ENCODE data around the gene CCDC174. TPM values are rescaled to one million over a fixed set of nuclear protein-coding genes. Genes with fewer than 3 reads are reported as not detected.

CCDC174 gene
- 10 to 100 TPM in 7 of 9 donors, 1 to 10 TPM in 2; 8.7 to 16.1 (median 11.7) TPM for total RNA-seq
- polyA plus RNA-seq, result 10 to 100 TPM in 1 of 2 donors, 1 to 10 TPM in 1; 9.2 to 13.2 TPM
- long read RNA-seq, donor 1, partial matches to known transcripts, result 5 of 11 reads
- long read RNA-seq, donor 1, other reads (novel, unspliced or antisense), result 3 of 11 reads
- long read RNA-seq, donor 2, partial matches to known transcripts, result 6 of 16 reads
- long read RNA-seq, donor 2, other reads (novel, unspliced or antisense), result 3 of 16 reads
- long read RNA-seq, donor 3, partial matches to known transcripts, result 7 of 11 reads
- long read RNA-seq, donor 3, other reads (novel, unspliced or antisense), result 1 of 11 reads

GRCh38 chr3:14651440-14652251 lies at the start of gene CCDC174:
TSS of gene CCDC174 (plus strand) at chr3:14651762. CDS start at chr3:14651837, 75 bp downstream.
- Histone ChIP-seq H3K27ac (peak within 1 kb of the TSS; percentile 58 to 96 (median 90)), H3K27me3 (no peaks in the 10 kb centered on the region), H3K9me3 (no peaks in the 10 kb centered on the region), H3K4me1 (peaks cover 0 to 43% (median 32%) of the 10 kb centered on the region in 12 donors), H3K4me3 (peak within 1 kb of the TSS; percentile 59 to 93 (median 81)), H3K36me3 (peaks cover 0 to 31% (median 26%) of the 10 kb centered on the region in 9 donors)
- ATAC-seq (peak; percentile 98 to 99 (median 98)), DNase-seq (peak; percentile 92 to 97 (median 96))
- peak in 1 of 2 donors; percentile 74 for TF ChIP-seq POLR2A (IDR thresholded peaks at IDR 0.05)
- TF ChIP-seq CTCF (IDR thresholded peaks at IDR 0.05), result peak in 1 of 12 donors; percentile 15
- intact Hi-C loops (cut with DNase I), result loop anchor here in 6 of 10 donors (1.0 to 10.0 kb wide), 4 partner anchors 144 to 474 kb away; partner anchors contain the start of genes RBSN (in 4 of the 6), LSM3 (in 3 of the 6) and XPC (in 3 of the 6)
- WGBS, 4 donors, result 0 to 1% (median 1%) methylated on average over 46 to 47 of the region's 47 CpGs

- WGBS, 4 donors, result 2 to 3% (median 2%) methylated on average over 28 to 66 of the region's 66 CpGs
- peaks cover 0 to 17% (median 0%) of the 10 kb centered on the region in 12 donors for H3K4me1 ChIP-seq
- H3K27me3 ChIP-seq, result peaks cover 16 to 72% (median 27%) of the 10 kb centered on the region in 9 donors
- intact Hi-C loops (cut with DNase I), result loop anchor here in 1 of 10 donors (10.0 kb wide), 2 partner anchors 47 to 87 kb away; no protein-coding TSS in a partner anchor
- H3K27ac ChIP-seq, result no peak overlapping the region
- peak in 1 of 4 donors; percentile 19 for ATAC-seq
- TF ChIP-seq POLR2A (IDR thresholded peaks at IDR 0.05) (no peak), CTCF (IDR thresholded peaks at IDR 0.05) (peak in 1 of 12 donors; percentile 13)
- no peak for DNase-seq
- peak overlapping the region in 10 of 12 donors; percentile 19 to 48 (median 34) for H3K4me3 ChIP-seq
- H3K9me3 ChIP-seq, result no peaks in the 10 kb centered on the region
- no peaks in the 10 kb centered on the region for H3K36me3 ChIP-seq
Measured at GRCh38 chr3:14602006-14602803, 49.4 kb upstream of the CCDC174 start.

GRCh38 chr3:14602804-14603644 lies 48.5 kb upstream of the CCDC174 start:
- no peaks in the 10 kb centered on the region for H3K36me3 ChIP-seq
- peaks cover 16 to 64% (median 27%) of the 10 kb centered on the region in 9 donors for H3K27me3 ChIP-seq
- DNase-seq (no peak), ATAC-seq (peak in 1 of 4 donors; percentile 26)
- peak overlapping the region in 10 of 12 donors; percentile 19 to 48 (median 34) for H3K4me3 ChIP-seq
- WGBS, 4 donors, result 3 to 18% (median 7%) methylated on average over 14 to 85 of the region's 85 CpGs
- peaks cover 0 to 20% (median 0%) of the 10 kb centered on the region in 12 donors for H3K4me1 ChIP-seq
- no peak for TF ChIP-seq POLR2A (IDR thresholded peaks at IDR 0.05)
- no peak for TF ChIP-seq CTCF (IDR thresholded peaks at IDR 0.05)
- H3K27ac ChIP-seq, result no peak overlapping the region
- H3K9me3 ChIP-seq, result no peaks in the 10 kb centered on the region
- intact Hi-C loops (cut with DNase I), result loop anchor here in 1 of 10 donors (10.0 kb wide), 2 partner anchors 48 to 88 kb away; no protein-coding TSS in a partner anchor

Data from heart left ventricle (tissue), 16 donors.